ENCODE results near the gene C12orf60.

DNA sequence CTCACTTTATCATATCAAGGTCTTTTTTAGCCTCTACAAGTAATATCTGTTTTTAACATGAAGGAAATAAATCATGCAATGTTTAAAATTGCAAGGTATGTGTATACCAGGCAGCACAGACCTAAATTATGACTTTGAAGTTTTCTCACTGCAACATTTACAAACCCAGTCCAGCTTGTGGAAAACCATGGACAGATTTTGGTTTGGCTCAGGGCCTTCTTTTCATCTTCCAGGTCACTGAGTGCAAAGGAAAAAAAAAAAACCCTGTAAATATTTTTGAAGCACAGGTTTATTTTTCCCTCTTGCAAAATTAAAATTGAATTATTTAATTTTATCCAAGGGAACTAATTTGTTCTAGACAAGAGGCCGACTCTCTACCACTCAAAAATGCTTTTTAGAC lies 68.4 kb downstream of the C12orf60 start:
- TF ChIP-seq POLR2AphosphoS5 (IDR thresholded peaks at IDR 0.05; ENCODE audit: low read depth, low read length) (no peak), TAF1 (IDR thresholded peaks at IDR 0.05; ENCODE audit: borderline replicate concordance, insufficient read depth, low read length) (no peak), SIN3A (IDR thresholded peaks at IDR 0.05; ENCODE audit: borderline replicate concordance, insufficient read depth, low read length) (no peak)
- TF ChIP-seq, protein P1, sequence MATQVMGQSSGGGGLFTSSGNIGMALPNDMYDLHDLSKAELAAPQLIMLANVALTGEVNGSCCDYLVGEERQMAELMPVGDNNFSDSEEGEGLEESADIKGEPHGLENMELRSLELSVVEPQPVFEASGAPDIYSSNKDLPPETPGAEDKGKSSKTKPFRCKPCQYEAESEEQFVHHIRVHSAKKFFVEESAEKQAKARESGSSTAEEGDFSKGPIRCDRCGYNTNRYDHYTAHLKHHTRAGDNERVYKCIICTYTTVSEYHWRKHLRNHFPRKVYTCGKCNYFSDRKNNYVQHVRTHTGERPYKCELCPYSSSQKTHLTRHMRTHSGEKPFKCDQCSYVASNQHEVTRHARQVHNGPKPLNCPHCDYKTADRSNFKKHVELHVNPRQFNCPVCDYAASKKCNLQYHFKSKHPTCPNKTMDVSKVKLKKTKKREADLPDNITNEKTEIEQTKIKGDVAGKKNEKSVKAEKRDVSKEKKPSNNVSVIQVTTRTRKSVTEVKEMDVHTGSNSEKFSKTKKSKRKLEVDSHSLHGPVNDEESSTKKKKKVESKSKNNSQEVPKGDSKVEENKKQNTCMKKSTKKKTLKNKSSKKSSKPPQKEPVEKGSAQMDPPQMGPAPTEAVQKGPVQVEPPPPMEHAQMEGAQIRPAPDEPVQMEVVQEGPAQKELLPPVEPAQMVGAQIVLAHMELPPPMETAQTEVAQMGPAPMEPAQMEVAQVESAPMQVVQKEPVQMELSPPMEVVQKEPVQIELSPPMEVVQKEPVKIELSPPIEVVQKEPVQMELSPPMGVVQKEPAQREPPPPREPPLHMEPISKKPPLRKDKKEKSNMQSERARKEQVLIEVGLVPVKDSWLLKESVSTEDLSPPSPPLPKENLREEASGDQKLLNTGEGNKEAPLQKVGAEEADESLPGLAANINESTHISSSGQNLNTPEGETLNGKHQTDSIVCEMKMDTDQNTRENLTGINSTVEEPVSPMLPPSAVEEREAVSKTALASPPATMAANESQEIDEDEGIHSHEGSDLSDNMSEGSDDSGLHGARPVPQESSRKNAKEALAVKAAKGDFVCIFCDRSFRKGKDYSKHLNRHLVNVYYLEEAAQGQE (IDR thresholded peaks at IDR 0.05; ENCODE audit: insufficient read depth in 1 of 2, low read depth in 2 of 2, low read length in 2 of 2), result no peak

Measured in PFSK-1 (cell line).